ENCODE measurements around the gene TMEM168.
"Not testable (repeated sequence)": the region's sequence is repeated elsewhere in the genome, so short reads cannot be mapped to it uniquely, and the experiment has no call there.

TMEM168 gene

DNA sequence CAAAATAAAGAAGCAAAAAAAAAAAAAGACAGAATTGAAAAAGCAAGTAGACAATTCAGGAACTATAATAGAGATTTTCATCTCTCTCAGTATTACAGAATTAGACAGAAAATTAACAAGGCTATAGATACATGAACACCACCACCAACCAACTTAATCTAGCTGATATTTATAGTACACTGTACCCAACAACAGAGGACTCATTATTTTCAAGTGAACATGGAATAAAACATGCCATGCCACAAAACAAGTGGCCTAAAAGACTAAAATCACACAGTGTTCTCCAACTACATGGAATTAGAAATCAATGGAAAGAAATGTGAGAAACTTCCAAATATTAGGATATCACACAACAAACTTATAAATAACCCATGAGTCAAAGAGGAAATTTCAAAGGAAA is 9.1 kb downstream of the TMEM168 start:
- no peak for DNase-seq (ENCODE audit: low read depth in 1 of 2, low spot score in 1 of 2)

DNA sequence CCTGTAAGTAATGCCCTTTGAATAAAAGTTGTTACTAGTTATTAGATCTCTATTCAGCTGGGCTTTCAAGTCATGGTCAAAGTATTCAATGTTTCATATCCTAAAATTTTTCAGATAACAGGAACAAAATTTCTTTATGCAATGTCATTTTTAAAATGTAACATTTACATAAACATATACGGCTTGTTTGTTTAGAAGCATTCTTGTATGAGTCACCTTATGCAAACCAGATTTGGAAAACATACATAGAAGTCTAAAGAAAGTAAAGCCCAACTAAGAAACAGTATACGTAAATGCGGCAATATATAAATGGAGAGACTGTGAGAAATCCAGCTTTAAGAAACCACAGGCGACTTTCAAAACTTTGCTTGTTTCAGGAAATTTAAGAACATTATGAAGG is 10.5 kb downstream of the TMEM168 start:
- no peak for DNase-seq (ENCODE audit: low read depth in 1 of 2, low spot score in 1 of 2)

DNA sequence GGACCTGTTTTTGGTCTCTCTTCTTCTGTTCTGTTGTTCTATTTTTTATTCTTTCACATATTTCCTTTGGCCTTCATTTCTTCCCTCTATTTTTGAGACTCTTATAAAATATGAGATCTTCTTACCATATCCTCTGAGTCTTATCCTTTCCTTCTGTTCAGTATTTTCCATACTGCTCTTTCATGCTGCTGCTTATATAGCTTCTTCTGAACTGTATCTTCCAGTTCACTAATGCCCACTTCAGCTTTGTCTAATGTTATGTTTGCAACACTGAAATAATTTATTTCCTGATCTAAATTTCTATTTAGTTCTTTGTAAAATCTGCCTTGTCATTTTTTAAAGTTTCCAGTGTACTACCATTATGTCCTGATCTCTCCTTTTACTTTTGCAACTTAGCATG is 12.8 kb downstream of the TMEM168 start:
- no peak for DNase-seq (ENCODE audit: low read depth in 1 of 2, low spot score in 1 of 2)

GRCh38 chr7:112771166-112771565 is 19.0 kb downstream of the TMEM168 start:
- DNase-seq (ENCODE audit: low read depth in 1 of 2, low spot score in 1 of 2) = no peak

GRCh38 chr7:112770051-112770450 is 20.1 kb downstream of the TMEM168 start:
- no peak for DNase-seq (ENCODE audit: low read depth in 1 of 2, low spot score in 1 of 2)

DNA sequence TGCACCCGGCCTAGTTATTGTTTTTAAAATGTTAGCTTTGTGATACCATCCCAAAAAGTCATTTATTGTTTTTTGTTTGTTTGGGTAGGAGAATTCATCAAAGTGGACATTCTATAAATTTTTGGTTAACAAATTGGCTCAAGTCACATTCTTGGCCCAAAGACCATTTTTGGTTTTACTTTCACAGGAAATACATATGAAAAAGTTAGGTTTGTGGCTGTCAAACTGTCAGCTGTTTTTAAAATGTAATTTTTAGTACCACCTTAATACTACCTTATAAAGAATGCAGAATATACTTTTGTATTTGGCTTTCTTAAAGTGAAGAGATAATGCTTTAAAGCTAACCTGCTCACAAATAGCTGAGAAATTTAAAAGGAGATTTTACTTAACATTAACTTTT is 25.1 kb downstream of the TMEM168 start:
- no peak for DNase-seq (ENCODE audit: low read depth in 1 of 2, low spot score in 1 of 2)

- DNase-seq (ENCODE audit: low read depth in 1 of 2, low spot score in 1 of 2) = no peak
Observed at GRCh38 chr7:112763996-112764395, 26.2 kb downstream of the TMEM168 start.

- DNase-seq (ENCODE audit: low read depth in 1 of 2, low spot score in 1 of 2) = no peak
Observed at GRCh38 chr7:112763298-112763697, 26.9 kb downstream of the TMEM168 start.

- no peak for DNase-seq (ENCODE audit: low read depth in 1 of 2, low spot score in 1 of 2)
Observed at GRCh38 chr7:112759905-112760304, 30.3 kb downstream of the TMEM168 start.

GRCh38 chr7:112757337-112757736 is 32.9 kb downstream of the TMEM168 start:
- no peak for DNase-seq (ENCODE audit: low read depth in 1 of 2, low spot score in 1 of 2)

GRCh38 chr7:112753298-112753697 is 36.9 kb downstream of the TMEM168 start:
- no peak for DNase-seq (ENCODE audit: low read depth in 1 of 2, low spot score in 1 of 2)

- DNase-seq (ENCODE audit: low read depth in 1 of 2, low spot score in 1 of 2) = no peak
Observed at GRCh38 chr7:112752576-112752975, 37.6 kb downstream of the TMEM168 start.

- no peak for DNase-seq (ENCODE audit: low read depth in 1 of 2, low spot score in 1 of 2)
Observed at GRCh38 chr7:112749775-112750174, 40.4 kb downstream of the TMEM168 start.

- no peak for DNase-seq (ENCODE audit: low read depth in 1 of 2, low spot score in 1 of 2)
Observed at GRCh38 chr7:112748381-112748780, 41.8 kb downstream of the TMEM168 start.

- no peak for DNase-seq (ENCODE audit: low read depth in 1 of 2, low spot score in 1 of 2)
Observed at GRCh38 chr7:112745635-112746034, 44.6 kb downstream of the TMEM168 start.

GRCh38 chr7:112744818-112745217 is 45.4 kb downstream of the TMEM168 start:
- no peak for DNase-seq (ENCODE audit: low read depth in 1 of 2, low spot score in 1 of 2)

DNA sequence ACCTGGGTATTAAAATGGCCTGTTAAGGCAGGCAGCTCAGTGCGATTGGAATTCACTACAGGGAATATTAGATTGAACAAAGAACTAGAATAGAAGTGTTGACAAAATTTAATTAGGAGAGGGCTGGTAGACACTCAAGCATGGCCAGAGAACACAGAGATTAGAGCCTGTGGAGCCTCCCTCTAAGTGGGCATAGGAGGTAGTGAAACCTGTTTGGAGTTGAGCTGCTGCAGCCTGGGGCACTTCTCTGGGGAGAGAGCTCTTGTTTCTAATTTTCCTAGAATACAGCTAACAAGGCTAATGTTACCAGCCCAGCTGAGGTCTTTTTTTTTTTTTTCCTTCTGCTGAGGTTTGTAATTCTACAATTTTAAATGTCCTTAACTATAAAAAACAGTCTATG is 46.4 kb downstream of the TMEM168 start:
- no peak for DNase-seq (ENCODE audit: low read depth in 1 of 2, low spot score in 1 of 2)

- no peak for DNase-seq (ENCODE audit: low read depth in 1 of 2, low spot score in 1 of 2)
Observed at GRCh38 chr7:112740667-112741066, 49.5 kb downstream of the TMEM168 start.

DNA sequence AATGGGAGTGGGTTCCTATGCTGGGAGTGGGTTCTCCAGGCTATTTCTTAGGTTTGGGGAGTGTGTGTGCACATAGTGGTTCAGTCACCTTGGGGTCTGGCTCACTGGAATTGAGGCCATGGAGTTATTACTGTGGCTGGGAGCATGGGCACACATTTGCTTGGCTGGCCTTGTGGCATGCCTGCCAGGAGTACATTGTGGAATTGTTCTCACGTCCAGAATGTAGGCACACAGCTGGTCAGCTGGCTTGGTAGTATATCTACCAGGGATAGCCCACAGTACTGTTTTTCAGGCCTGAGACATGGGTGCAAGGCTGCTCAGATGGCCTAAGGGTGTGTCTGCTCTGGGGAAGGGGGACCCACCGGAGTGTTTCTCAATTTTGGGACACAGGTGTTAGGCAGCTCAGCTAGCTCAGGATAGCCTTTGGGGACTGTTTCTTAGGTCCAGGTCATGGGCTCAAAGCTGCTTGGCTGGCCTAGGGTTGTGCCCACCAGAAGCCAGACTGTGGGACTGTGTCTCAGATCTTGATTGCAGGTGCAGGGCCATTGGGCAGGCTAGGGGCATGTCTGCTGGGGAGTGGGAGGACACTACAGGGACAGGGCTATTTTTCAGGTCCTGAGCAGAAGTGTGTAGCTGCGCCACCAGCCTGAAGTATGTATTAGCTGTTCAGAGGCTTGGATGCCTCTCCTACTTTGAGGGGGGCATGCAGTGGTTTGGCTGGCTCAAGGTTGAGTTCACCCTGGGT is 50.6 kb downstream of the TMEM168 start:
- no peak for DNase-seq (ENCODE audit: low read depth in 1 of 2, low spot score in 1 of 2)

- no peak for DNase-seq (ENCODE audit: low read depth in 1 of 2, low spot score in 1 of 2)
Observed at GRCh38 chr7:112735261-112735660, 54.9 kb downstream of the TMEM168 start.

DNA sequence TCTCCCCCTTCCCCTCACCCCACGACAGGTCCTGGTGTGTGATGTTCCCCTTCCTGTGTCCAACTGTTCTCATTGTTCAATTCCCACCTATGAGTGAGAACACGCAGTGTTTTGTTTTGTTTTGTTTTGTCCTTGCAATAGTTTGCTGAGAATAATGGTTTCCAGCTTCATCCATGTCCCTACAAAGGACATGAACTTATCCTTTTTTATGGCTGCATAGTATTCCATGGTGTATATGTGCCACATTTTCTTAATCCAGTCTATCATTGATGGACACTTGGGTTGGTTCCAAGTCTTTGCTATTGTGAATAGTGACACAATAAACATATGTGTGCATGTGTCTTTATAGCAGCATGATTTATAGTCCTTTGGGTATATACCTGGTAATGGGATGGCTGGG is 58.9 kb downstream of the TMEM168 start:
- DNase-seq (ENCODE audit: low read depth in 1 of 2, low spot score in 1 of 2) = not testable (repeated sequence)

- no peak for DNase-seq (ENCODE audit: low read depth in 1 of 2, low spot score in 1 of 2)
Observed at GRCh38 chr7:112726076-112726475, 64.1 kb downstream of the TMEM168 start.

- no peak for DNase-seq (ENCODE audit: low read depth in 1 of 2, low spot score in 1 of 2)
Observed at GRCh38 chr7:112723416-112723815, 66.8 kb downstream of the TMEM168 start.

Measured in activated T-helper 1 cell treated with anti-CD3 and anti-CD28 coated beads, Interleukin-2, amount 50 U/mL, for 16 hours (primary cell).